Activated CD4-positive, alpha-beta T cell treated with anti-CD3 and anti-CD28 coated beads, Interleukin-2, amount 50 U/mL, for 4 hours (primary cell): ENCODE data around the gene GRIK4.
A peak's percentile ranks its signal among the peaks of the same experiment; 100 is the strongest.
"Not testable (repeated sequence)": the region's sequence is repeated elsewhere in the genome, so short reads cannot be mapped to it uniquely, and the experiment has no call there.

ENCODE experiments used
- DNase-seq, 2 experiments: peaks; one replicate each; pipeline ENCODE4 v3.0.0-alpha.2; 2020

GRIK4 gene

GRCh38 chr11:120974466-120974865, 462.9 kb downstream of the GRIK4 start:
- no peak for DNase-seq

GRCh38 chr11:120974965-120975364, 463.4 kb downstream of the GRIK4 start:
- no peak for DNase-seq

GRCh38 chr11:120977266-120978137, 466.0 kb downstream of the GRIK4 start:
- no peak for DNase-seq

- DNase-seq: no peak
Observed at GRCh38 chr11:120978701-120979100, 467.2 kb downstream of the GRIK4 start.

- DNase-seq: peak; percentile 10 to 11
Observed at GRCh38 chr11:120985718-120986569, 474.4 kb downstream of the GRIK4 start.

GRCh38 chr11:120988603-120989002, 477.1 kb downstream of the GRIK4 start:
- DNase-seq: no peak

- DNase-seq: no peak
Observed at GRCh38 chr11:120991830-120992686, 480.5 kb downstream of the GRIK4 start.

GRCh38 chr11:120994091-120994859, 482.7 kb downstream of the GRIK4 start:
- no peak for DNase-seq

GRCh38 chr11:120995184-120995583, 483.6 kb downstream of the GRIK4 start:
- DNase-seq: no peak

GRCh38 chr11:120996973-120997372, 485.4 kb downstream of the GRIK4 start:
- no peak for DNase-seq

- no peak for DNase-seq
Observed at GRCh38 chr11:120998581-120998980, 487.0 kb downstream of the GRIK4 start.

GRCh38 chr11:121004206-121004840, 492.8 kb downstream of the GRIK4 start:
- no peak for DNase-seq

- DNase-seq: no peak
Observed at GRCh38 chr11:121006922-121007321, 495.4 kb downstream of the GRIK4 start.

- no peak for DNase-seq
Observed at GRCh38 chr11:121008551-121008950, 497.0 kb downstream of the GRIK4 start.

- DNase-seq: no peak
Observed at GRCh38 chr11:121012091-121012490, 500.5 kb downstream of the GRIK4 start.

- no peak for DNase-seq
Observed at GRCh38 chr11:121018746-121019145, 507.2 kb downstream of the GRIK4 start.

GRCh38 chr11:121021718-121022117, 510.2 kb downstream of the GRIK4 start:
- DNase-seq: not testable (repeated sequence)

- peak; percentile 73 to 76 for DNase-seq
Observed at GRCh38 chr11:121023848-121024751, 512.6 kb downstream of the GRIK4 start, which contains the start of gene TBCEL. Gene TBCEL (plus strand): TSS chr11:121024102. CDS start chr11:121045691, 21,589 bp downstream.

- DNase-seq: no peak
Observed at GRCh38 chr11:121024989-121025388, 513.4 kb downstream of the GRIK4 start.

GRCh38 chr11:121029153-121029552, 517.6 kb downstream of the GRIK4 start:
- DNase-seq: no peak
